Erythroblast (primary cell): ENCODE data around the gene MICAL2.

Experiments
- DNase-seq, 2 experiments: peaks; one replicate each; lab custom pipeline; 2025; lab: John Stamatoyannopoulos, UW
- GATA1 ChIP-seq: IDR thresholded peaks from 2 replicates; pipeline ENCODE4 v1.6.1; 2011; ENCODE audit warnings: low read depth, mild to moderate bottlenecking, control low read depth, low read length, moderate library complexity
- POLR2A ChIP-seq: IDR thresholded peaks from 2 replicates; pipeline ENCODE4 v1.6.1; 2011; ENCODE audit warnings: mild to moderate bottlenecking, low read length

MICAL2 gene

GRCh38 chr11:12170984-12171383, 60.6 kb downstream of the MICAL2 start:
- TF ChIP-seq POLR2A (no peak), GATA1 (no peak)
- no peak for DNase-seq

GRCh38 chr11:12171921-12172320, 61.5 kb downstream of the MICAL2 start:
- TF ChIP-seq GATA1: no peak
- no peak for TF ChIP-seq POLR2A
- DNase-seq: no peak

- TF ChIP-seq POLR2A: no peak
- no peak for TF ChIP-seq GATA1
- DNase-seq: no peak
These were observed 62.2 kb downstream of the MICAL2 start for GRCh38 chr11:12172493-12173013.

- no peak for DNase-seq
- TF ChIP-seq POLR2A (no peak), GATA1 (no peak)
These were observed 62.7 kb downstream of the MICAL2 start for GRCh38 chr11:12173111-12173510.

- DNase-seq: peak; percentile 61 to 62
- TF ChIP-seq GATA1 (no peak), POLR2A (no peak)
These were observed 63.7 kb downstream of the MICAL2 start for GRCh38 chr11:12174128-12174476.

GRCh38 chr11:12174477-12175143, 64.2 kb downstream of the MICAL2 start:
- DNase-seq: peak; percentile 41 to 61
- TF ChIP-seq GATA1 (no peak), POLR2A (no peak)

GRCh38 chr11:12175694-12176241, 65.4 kb downstream of the MICAL2 start:
- TF ChIP-seq POLR2A (no peak), GATA1 (no peak)
- peak in 1 of 2 experiments; percentile 26 for DNase-seq

GRCh38 chr11:12176410-12176809, 66.0 kb downstream of the MICAL2 start:
- DNase-seq: no peak
- no peak for TF ChIP-seq GATA1
- no peak for TF ChIP-seq POLR2A

GRCh38 chr11:12177739-12178338, 67.4 kb downstream of the MICAL2 start:
- no peak for TF ChIP-seq GATA1
- no peak for TF ChIP-seq POLR2A
- peak; percentile 64 to 79 for DNase-seq

GRCh38 chr11:12179019-12179418, 68.6 kb downstream of the MICAL2 start:
- TF ChIP-seq POLR2A (no peak), GATA1 (no peak)

GRCh38 chr11:12179531-12179930, 69.1 kb downstream of the MICAL2 start:
- peak; percentile 33 to 38 for DNase-seq
- TF ChIP-seq POLR2A (no peak), GATA1 (no peak)

More at GRCh38 chr11:12179019-12179418, 68.6 kb downstream of the MICAL2 start:
- DNase-seq: no peak

GRCh38 chr11:12180257-12181205, 70.1 kb downstream of the MICAL2 start:
- no peak for DNase-seq
- TF ChIP-seq GATA1 (no peak), POLR2A (no peak)

GRCh38 chr11:12182302-12182675, 71.9 kb downstream of the MICAL2 start:
- TF ChIP-seq GATA1 (no peak), POLR2A (no peak)
- no peak for DNase-seq
